Subcutaneous abdominal adipose tissue (tissue), 5 donors: ENCODE data around the gene SDCBP2.

Experiments
- H3K27ac ChIP-seq: one replicate; pipeline ENCODE4 v1.7.0; 2013; ENCODE audit warnings: low read depth, mild to moderate bottlenecking, inconsistent platforms, low read length, moderate library complexity
- H3K27me3 ChIP-seq, 5 donors: one replicate each; pipeline ENCODE4 v1.7.0; 2013; ENCODE audit warnings: low read length in 5 of 5, inconsistent platforms in 1 of 5; ENCODE audit not compliant: control insufficient read depth in 5 of 5, insufficient read depth in 4 of 5
- H3K36me3 ChIP-seq, 5 donors: one replicate each; pipeline ENCODE4 v1.7.0; 2013; ENCODE audit warnings: low read length in 5 of 5; ENCODE audit not compliant: control insufficient read depth in 5 of 5, insufficient read depth in 5 of 5
- H3K4me1 ChIP-seq, 5 donors: one replicate each; pipeline ENCODE4 v1.7.0; 2013; ENCODE audit warnings: low read length in 5 of 5, mild to moderate bottlenecking in 3 of 5, moderate library complexity in 1 of 5; ENCODE audit not compliant: control insufficient read depth in 5 of 5, insufficient read depth in 5 of 5
- H3K4me3 ChIP-seq, 5 donors: one replicate each; pipeline ENCODE4 v1.7.0; 2013; ENCODE audit warnings: low read length in 5 of 5, low read depth in 1 of 5
- H3K9ac ChIP-seq, 5 donors: one replicate each; pipeline ENCODE4 v1.7.0; 2013; ENCODE audit warnings: low read length in 5 of 5, mild to moderate bottlenecking in 4 of 5, moderate library complexity in 3 of 5
- H3K9me3 ChIP-seq, 5 donors: one replicate each; pipeline ENCODE4 v1.7.0; 2013; ENCODE audit warnings: low read length in 5 of 5; ENCODE audit not compliant: control insufficient read depth in 5 of 5
- donor health status: healthy.
- donor health status: healthy.
- donor health status: healthy.
- donor health status: healthy.
- donor health status: healthy.

SDCBP2 gene

DNA sequence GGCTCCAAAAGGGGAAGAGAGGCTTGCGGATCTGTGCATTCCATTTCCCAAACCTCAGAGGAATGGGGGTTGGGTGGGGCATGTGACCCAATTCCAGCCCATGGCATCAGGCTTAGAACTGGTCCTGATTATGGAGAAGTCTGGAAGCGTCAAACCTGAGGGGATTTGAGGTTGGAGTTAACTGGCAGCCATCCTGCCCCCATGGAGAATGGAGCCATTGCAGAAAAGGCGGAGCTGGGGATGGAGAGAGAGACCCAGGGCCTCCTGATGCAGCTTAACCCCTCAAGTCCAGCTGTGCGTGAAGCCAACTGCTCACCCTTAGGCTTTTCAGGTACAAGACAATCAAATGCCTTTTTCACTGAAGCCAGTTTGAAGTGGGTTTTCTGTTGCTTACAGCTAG lies 9.9 kb upstream of the SDCBP2 start:
- Histone ChIP-seq H3K9me3 (no peaks in the 10 kb centered on the region), H3K9ac (peak overlapping the region in 1 of 5 donors; percentile 26), H3K36me3 (peaks cover 0 to 2% (median 0%) of the 10 kb centered on the region in 5 donors), H3K27me3 (no peaks in the 10 kb centered on the region), H3K4me1 (peaks cover 2 to 51% (median 26%) of the 10 kb centered on the region in 5 donors), H3K27ac (peak overlapping the region; percentile 61), H3K4me3 (no peak overlapping the region)

DNA sequence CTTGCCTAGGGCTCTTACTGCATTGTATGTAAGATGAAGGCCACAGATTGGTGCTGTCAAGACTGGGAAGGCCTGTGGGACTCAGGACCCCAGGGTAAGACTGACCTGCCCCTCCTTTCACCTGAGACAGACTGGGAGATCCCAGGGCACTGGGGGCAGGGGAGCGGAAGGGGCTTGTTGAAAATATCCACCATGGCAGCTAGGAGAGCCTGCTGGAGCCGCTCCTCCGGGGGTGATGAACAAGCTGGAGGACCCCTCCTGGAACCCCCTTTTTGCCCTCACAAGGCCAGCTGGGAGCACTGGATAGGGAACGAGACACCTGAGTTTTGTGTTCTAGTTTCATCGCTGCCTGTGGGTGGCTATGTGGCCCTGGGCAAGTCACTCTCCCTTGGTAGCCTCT lies 9.2 kb upstream of the SDCBP2 start:
- Histone ChIP-seq H3K4me1 (peaks cover 2 to 55% (median 26%) of the 10 kb centered on the region in 5 donors), H3K27ac (peak overlapping the region; percentile 61), H3K4me3 (no peak overlapping the region), H3K9ac (peak overlapping the region in 1 of 5 donors; percentile 38), H3K9me3 (no peaks in the 10 kb centered on the region), H3K36me3 (peaks cover 0 to 2% (median 0%) of the 10 kb centered on the region in 5 donors), H3K27me3 (no peaks in the 10 kb centered on the region)

DNA sequence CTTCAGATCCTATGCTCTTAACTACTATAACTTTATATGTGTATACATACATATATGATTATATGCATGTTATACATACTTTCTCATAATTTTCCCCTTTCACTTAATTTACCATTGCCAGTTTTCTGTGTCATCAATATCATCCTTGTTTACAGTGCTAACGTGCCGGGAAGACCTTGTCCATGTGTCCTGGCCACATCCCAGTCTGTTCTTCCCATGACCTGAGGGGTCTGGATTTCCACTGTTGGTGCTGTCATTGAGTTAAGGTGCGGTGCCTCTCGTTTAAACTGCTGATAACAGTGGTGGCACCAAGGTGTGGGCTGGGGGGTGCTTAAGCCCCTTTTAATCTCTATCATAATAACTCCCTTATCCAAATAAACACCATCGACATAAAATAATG lies 8.5 kb upstream of the SDCBP2 start:
- no peak overlapping the region for H3K4me3 ChIP-seq
- peaks cover 0 to 8% (median 3%) of the 10 kb centered on the region in 5 donors for H3K36me3 ChIP-seq
- H3K27ac ChIP-seq: peak overlapping the region; percentile 61
- H3K9ac ChIP-seq: peak overlapping the region in 1 of 5 donors; percentile 38
- no peaks in the 10 kb centered on the region for H3K27me3 ChIP-seq
- peaks cover 2 to 62% (median 26%) of the 10 kb centered on the region in 5 donors for H3K4me1 ChIP-seq
- no peaks in the 10 kb centered on the region for H3K9me3 ChIP-seq

DNA sequence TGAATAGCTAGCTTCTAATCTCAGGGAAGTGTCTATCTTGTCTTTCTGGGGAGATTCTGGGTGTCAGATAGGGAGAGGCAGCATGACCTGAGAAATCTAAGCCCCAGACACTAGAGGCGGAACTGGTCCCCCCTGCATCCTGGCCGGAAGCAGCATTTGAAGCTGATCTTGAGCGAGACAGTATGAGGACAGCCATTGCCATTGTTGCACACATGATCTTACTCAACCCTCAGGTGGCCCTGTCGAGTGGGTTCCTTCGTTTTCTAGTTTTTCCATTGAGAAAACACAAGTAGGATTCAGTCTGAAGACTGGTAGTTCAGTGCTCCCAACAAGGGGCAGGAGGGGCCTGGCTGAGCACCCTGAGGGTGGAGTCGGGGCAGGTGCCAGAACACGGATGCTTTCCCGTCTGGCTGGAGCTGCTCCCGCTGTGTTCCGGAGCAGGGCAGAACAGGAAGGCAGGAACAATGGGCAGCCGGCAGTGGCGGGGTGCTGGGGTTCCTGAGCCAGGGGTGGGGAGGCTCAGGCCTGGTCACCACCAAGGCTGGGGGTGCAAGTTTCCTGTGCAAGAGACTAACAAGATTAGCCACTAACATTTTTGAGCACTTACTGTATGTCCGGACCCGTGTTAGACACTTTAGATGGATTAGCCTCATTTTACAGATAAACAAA lies 7.9 kb upstream of the SDCBP2 start:
- peak overlapping the region in 2 of 5 donors; percentile 21 to 38 for H3K9ac ChIP-seq
- H3K4me3 ChIP-seq: peak overlapping the region in 1 of 5 donors; percentile 8
- no peaks in the 10 kb centered on the region for H3K27me3 ChIP-seq
- H3K9me3 ChIP-seq: no peaks in the 10 kb centered on the region
- peaks cover 2 to 63% (median 26%) of the 10 kb centered on the region in 5 donors for H3K4me1 ChIP-seq
- peaks cover 0 to 8% (median 3%) of the 10 kb centered on the region in 5 donors for H3K36me3 ChIP-seq
- peak overlapping the region; percentile 80 for H3K27ac ChIP-seq

DNA sequence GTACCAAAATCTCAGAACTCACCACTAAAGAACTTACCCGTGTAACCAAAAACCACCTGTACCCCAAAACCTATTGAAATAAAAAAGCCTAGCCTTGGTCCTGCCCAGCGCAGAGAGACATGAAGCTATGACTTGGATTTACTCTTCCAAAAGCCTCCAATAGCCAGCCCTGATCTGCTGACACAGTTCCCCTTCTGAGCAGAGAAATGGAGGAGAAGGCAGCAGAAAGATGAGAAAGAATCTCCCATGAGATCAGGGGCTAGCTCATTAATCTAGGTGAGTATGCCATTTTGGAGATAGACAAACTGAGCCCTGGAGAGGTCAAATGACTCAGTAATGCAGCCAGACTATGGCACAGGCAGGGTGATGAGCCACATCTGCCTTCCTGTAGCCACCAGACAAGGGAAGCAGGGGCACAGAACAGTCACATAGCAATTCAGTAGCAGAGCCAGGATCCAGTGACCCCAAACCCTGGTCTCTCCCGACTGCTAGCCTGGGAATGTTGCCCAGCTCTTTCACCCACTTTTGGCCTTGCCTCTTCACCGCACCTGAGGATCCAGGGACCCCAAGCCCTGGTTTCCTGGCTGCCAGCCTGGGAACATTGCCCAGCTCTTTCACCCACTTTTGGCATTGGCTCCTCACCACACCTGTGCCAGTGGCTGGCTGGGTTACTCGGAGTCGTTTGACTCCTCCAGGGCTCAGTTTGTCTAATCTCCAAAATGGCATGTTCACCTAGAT lies 7.2 kb upstream of the SDCBP2 start:
- peak overlapping the region in 1 of 5 donors; percentile 21 for H3K9ac ChIP-seq
- no peaks in the 10 kb centered on the region for H3K9me3 ChIP-seq
- H3K4me3 ChIP-seq: no peak overlapping the region
- H3K36me3 ChIP-seq: peaks cover 0 to 8% (median 3%) of the 10 kb centered on the region in 5 donors
- H3K27me3 ChIP-seq: no peaks in the 10 kb centered on the region
- H3K27ac ChIP-seq: peak overlapping the region; percentile 80
- H3K4me1 ChIP-seq: peaks cover 2 to 67% (median 27%) of the 10 kb centered on the region in 5 donors

DNA sequence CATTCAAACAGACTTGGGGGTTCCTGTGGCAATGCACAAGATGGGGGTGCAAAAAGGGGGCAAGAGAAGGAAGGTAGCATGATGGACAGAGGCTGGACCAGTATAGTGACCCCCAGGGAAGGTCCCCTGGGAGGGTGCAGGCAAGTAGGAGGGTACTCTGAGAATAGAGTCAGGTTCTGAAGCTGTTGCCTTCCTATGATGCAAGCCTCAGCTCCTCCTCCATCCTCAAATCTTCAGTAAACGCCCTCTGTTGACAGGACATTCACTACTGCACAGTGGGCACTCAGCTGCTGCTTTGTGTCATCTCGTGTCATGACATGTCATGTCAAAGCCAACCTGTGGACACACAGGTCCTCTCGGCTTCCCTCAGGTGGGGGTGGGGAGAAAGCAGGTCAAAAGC lies 5.8 kb upstream of the SDCBP2 start:
- no peak overlapping the region for H3K9ac ChIP-seq
- peaks cover 10 to 80% (median 40%) of the 10 kb centered on the region in 5 donors for H3K4me1 ChIP-seq
- H3K9me3 ChIP-seq: no peaks in the 10 kb centered on the region
- H3K27ac ChIP-seq: no peak overlapping the region
- no peaks in the 10 kb centered on the region for H3K27me3 ChIP-seq
- peaks cover 0 to 8% (median 3%) of the 10 kb centered on the region in 5 donors for H3K36me3 ChIP-seq
- H3K4me3 ChIP-seq: no peak overlapping the region

DNA sequence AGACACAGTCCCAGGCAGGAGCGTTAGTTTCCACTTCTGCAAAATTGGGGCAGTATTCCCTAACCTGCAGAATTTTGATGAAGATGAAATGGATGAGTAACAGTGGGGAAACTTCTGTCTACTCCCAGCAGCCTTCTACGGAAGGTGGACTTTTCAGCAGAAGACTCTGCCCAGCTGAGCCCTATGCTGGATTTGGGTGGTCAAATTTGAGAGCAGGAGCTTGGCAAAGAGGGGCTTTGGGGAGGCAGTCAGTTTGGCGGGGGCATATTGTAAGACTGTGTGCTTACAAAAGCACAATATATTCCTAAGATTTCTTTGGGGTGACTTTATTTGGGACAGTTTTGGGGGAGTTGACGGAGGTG lies 5.4 kb upstream of the SDCBP2 start:
- no peak overlapping the region for H3K27ac ChIP-seq
- peaks cover 0 to 8% (median 3%) of the 10 kb centered on the region in 5 donors for H3K36me3 ChIP-seq
- no peaks in the 10 kb centered on the region for H3K27me3 ChIP-seq
- no peaks in the 10 kb centered on the region for H3K9me3 ChIP-seq
- no peak overlapping the region for H3K9ac ChIP-seq
- H3K4me1 ChIP-seq: peaks cover 10 to 84% (median 43%) of the 10 kb centered on the region in 5 donors
- H3K4me3 ChIP-seq: no peak overlapping the region

DNA sequence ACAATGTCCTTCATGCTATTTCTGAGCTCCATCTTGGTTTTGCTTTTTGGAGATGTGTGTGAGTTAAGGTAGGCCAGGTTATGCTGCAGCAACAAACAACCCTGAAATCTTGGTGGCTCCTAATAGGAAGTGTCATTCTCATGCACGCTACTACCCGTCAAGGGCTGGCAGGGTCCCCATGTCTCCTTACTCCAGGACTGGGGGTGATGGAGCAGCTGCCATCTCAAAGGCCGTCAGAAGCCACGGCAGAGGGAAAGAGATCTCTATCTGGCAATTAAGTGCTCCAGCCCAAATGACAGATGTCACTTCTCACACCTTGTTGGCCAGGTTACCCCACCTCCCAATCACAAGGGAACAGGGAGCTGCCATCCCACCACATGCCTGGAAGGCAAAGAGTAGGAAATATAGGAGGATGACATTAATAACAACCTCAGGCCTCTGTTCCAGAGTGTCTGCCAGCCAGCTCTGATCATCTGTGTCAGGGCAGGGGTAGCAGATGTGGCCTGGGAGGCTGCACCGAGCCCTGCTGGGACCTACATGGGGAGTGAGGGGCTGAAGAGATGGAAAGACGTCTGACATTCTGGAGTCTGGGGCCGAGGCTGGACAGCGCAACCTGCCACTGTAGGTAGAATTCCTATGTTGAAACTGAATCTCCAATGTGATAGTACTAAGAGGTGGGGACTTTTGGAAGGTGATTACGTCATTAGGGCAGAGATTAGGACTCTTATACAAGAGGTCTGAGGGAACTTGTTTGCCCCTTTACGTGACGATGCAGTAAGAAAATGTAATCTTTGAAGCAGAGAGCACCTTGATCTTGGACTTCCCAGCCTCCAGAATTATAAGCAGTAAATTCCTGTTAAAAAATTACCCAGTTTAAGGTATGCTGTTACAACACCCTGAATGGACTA lies 4.8 kb upstream of the SDCBP2 start:
- Histone ChIP-seq H3K4me1 (peaks cover 10 to 87% (median 47%) of the 10 kb centered on the region in 5 donors), H3K27ac (no peak overlapping the region), H3K9ac (no peak overlapping the region), H3K9me3 (no peaks in the 10 kb centered on the region), H3K27me3 (no peaks in the 10 kb centered on the region), H3K4me3 (no peak overlapping the region), H3K36me3 (peaks cover 0 to 8% (median 3%) of the 10 kb centered on the region in 5 donors)

DNA sequence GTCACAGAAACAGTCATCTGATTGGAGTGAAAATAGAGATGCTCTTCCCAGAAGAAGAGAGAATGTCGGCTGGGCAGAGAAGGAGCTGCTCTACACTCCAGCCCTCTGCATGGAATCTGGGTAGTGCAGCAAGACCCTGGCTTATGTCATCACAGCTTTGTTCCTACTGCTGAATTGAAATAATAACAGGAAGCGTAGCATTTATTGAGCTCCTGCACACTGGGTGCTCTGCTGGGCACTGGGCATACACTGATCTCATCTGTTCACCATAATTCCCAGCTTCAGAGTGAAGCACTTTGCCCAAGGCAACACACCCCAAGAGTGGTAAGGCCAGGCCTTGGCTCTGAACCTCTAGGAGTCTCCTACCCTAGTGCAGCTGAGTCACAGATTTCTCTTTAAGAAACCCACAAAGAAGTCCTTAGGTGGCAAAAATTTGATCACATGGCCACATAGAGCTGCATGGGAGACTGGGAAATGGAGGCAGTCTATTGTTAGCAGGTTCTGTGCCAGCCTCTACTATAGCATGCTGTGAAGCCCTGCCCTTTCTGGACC lies 3.9 kb upstream of the SDCBP2 start:
- Histone ChIP-seq H3K27me3 (no peaks in the 10 kb centered on the region), H3K9ac (no peak overlapping the region), H3K9me3 (no peaks in the 10 kb centered on the region), H3K36me3 (peaks cover 0 to 8% (median 3%) of the 10 kb centered on the region in 5 donors), H3K4me1 (peaks cover 11 to 87% (median 51%) of the 10 kb centered on the region in 5 donors), H3K4me3 (no peak overlapping the region), H3K27ac (peak overlapping the region; percentile 100)
